ENCODE results near the gene AHCY. TPM values are rescaled to one million over a fixed set of nuclear protein-coding genes. Genes with fewer than 3 reads are reported as not detected.

The AHCY gene
- total RNA-seq, 2 donors from 2014 or later, result 271 to 350 TPM

DNA sequence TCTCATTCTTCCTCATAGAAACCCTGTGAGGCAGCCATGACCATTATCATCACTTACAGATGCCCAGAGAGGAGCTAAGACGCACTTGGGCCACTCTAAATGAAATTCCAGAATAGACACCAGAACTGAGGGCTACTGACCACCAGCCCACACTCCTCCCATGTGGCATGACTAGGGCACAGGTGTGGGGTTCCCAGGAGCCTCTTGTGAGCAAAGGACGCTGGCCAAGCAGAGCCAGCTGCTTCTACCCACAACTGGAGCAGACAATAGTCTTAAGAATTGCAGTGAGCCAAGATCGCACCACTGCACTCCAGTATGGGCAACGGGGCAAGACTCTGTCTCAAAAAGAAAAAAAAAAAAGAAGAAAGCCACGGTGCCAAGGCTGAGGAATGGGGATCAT is 10.0 kb downstream of the AHCY start:
- Mint-ChIP-seq H3K27ac (no peak overlapping the region), H3K4me3 (no peak overlapping the region), H3K27me3 (ENCODE audit: insufficient read depth) (no peaks in the 10 kb centered on the region), H3K9me3 (no peaks in the 10 kb centered on the region), H3K36me3 (ENCODE audit: low read depth) (peaks cover 81% of the 10 kb centered on the region), H3K4me1 (no peaks in the 10 kb centered on the region)
- 88 to 95% methylated on average over 4 to 5 of the region's 5 CpGs for WGBS, 2 experiments (ENCODE audit: insufficient coverage in 1 of 2, insufficient read length in 1 of 2)
- Histone ChIP-seq H3K4me3 (ENCODE audit: low read length) (no peak overlapping the region), H3K9me3 (ENCODE audit: control insufficient read depth, low read length) (no peaks in the 10 kb centered on the region), H3K9ac (ENCODE audit: extremely low read depth, low read length, poor library complexity, severe bottlenecking) (no peak overlapping the region), H3K4me1 (ENCODE audit: control insufficient read depth, insufficient read depth, low read length) (no peaks in the 10 kb centered on the region), H3K27ac (ENCODE audit: low read depth, low read length) (no peak overlapping the region), H3K36me3 (ENCODE audit: control insufficient read depth, insufficient read depth, low read length) (peaks cover 74% of the 10 kb centered on the region), H3K27me3 (ENCODE audit: control insufficient read depth, insufficient read depth, low read length, poor library complexity, severe bottlenecking) (no peaks in the 10 kb centered on the region)
- TF ChIP-seq, protein P1, sequence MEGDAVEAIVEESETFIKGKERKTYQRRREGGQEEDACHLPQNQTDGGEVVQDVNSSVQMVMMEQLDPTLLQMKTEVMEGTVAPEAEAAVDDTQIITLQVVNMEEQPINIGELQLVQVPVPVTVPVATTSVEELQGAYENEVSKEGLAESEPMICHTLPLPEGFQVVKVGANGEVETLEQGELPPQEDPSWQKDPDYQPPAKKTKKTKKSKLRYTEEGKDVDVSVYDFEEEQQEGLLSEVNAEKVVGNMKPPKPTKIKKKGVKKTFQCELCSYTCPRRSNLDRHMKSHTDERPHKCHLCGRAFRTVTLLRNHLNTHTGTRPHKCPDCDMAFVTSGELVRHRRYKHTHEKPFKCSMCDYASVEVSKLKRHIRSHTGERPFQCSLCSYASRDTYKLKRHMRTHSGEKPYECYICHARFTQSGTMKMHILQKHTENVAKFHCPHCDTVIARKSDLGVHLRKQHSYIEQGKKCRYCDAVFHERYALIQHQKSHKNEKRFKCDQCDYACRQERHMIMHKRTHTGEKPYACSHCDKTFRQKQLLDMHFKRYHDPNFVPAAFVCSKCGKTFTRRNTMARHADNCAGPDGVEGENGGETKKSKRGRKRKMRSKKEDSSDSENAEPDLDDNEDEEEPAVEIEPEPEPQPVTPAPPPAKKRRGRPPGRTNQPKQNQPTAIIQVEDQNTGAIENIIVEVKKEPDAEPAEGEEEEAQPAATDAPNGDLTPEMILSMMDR (conservative IDR thresholded peaks at IDR 0.05), result no peak
- DNase-seq, result no peak

DNA sequence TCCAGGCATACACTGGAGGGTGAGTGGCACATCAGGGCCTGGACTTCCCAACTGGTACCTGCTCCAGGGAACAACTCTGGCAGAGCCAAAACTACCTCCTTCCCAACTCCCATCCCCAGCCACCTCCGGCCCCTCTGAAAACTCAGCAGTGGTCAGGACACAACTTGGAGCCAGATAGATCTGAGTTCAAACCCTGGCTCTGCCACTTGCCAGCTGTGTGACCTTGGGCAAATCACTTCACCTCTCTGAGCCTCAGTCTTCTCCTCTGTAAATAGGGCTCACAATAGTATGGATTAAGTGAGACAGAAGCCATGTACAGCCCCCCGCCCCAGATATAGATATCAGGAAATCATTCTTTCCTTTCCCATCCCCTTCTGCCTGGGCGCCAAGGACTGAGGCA is 10.7 kb downstream of the AHCY start:
- peaks cover 85% of the 10 kb centered on the region for H3K36me3 Mint-ChIP-seq (ENCODE audit: low read depth)

GRCh38 chr20:34290471-34290870 is 12.7 kb downstream of the AHCY start:
- Mint-ChIP-seq H3K27me3 (ENCODE audit: insufficient read depth) (no peaks in the 10 kb centered on the region), H3K27ac (no peak overlapping the region), H3K9me3 (no peaks in the 10 kb centered on the region), H3K36me3 (ENCODE audit: low read depth) (peaks cover 92% of the 10 kb centered on the region), H3K4me1 (no peaks in the 10 kb centered on the region), H3K4me3 (no peak overlapping the region)
- DNase-seq, result no peak
- TF ChIP-seq, protein P1 (conservative IDR thresholded peaks at IDR 0.05), result no peak
- Histone ChIP-seq H3K9me3 (ENCODE audit: control insufficient read depth, low read length) (no peaks in the 10 kb centered on the region), H3K27ac (ENCODE audit: low read depth, low read length) (no peak overlapping the region), H3K4me1 (ENCODE audit: control insufficient read depth, insufficient read depth, low read length) (no peaks in the 10 kb centered on the region), H3K27me3 (ENCODE audit: control insufficient read depth, insufficient read depth, low read length, poor library complexity, severe bottlenecking) (no peaks in the 10 kb centered on the region), H3K4me3 (ENCODE audit: low read length) (no peak overlapping the region), H3K36me3 (ENCODE audit: control insufficient read depth, insufficient read depth, low read length) (peaks cover 86% of the 10 kb centered on the region), H3K9ac (ENCODE audit: extremely low read depth, low read length, poor library complexity, severe bottlenecking) (no peak overlapping the region)
- WGBS, 2 experiments (ENCODE audit: insufficient coverage in 1 of 2, insufficient read length in 1 of 2), result 98% methylated on average over 10 to 11 of the region's 11 CpGs

More for the DNA sequence above, 10.7 kb downstream of the AHCY start:
- H3K4me3 ChIP-seq (ENCODE audit: low read length), result no peak overlapping the region
- H3K9me3 ChIP-seq (ENCODE audit: control insufficient read depth, low read length), result no peaks in the 10 kb centered on the region
- Mint-ChIP-seq H3K27me3 (ENCODE audit: insufficient read depth) (no peaks in the 10 kb centered on the region), H3K27ac (no peak overlapping the region), H3K4me3 (no peak overlapping the region), H3K9me3 (no peaks in the 10 kb centered on the region), H3K4me1 (no peaks in the 10 kb centered on the region)
- H3K36me3 ChIP-seq (ENCODE audit: control insufficient read depth, insufficient read depth, low read length), result peaks cover 80% of the 10 kb centered on the region
- H3K27ac ChIP-seq (ENCODE audit: low read depth, low read length), result no peak overlapping the region
- no peak overlapping the region for H3K9ac ChIP-seq (ENCODE audit: extremely low read depth, low read length, poor library complexity, severe bottlenecking)
- DNase-seq, result no peak
- H3K27me3 ChIP-seq (ENCODE audit: control insufficient read depth, insufficient read depth, low read length, poor library complexity, severe bottlenecking), result no peaks in the 10 kb centered on the region
- TF ChIP-seq, protein P1 (conservative IDR thresholded peaks at IDR 0.05), result no peak
- H3K4me1 ChIP-seq (ENCODE audit: control insufficient read depth, insufficient read depth, low read length), result no peaks in the 10 kb centered on the region
- 90 to 93% methylated on average over 2 to 3 of the region's 3 CpGs for WGBS, 2 experiments (ENCODE audit: insufficient coverage in 1 of 2, insufficient read length in 1 of 2)

Data from endodermal cell (in vitro differentiated cells).